Liver (tissue), 9 donors: ENCODE data around the gene NUP93. TPM values are rescaled to one million over a fixed set of nuclear protein-coding genes. Genes with fewer than 3 reads are reported as not detected.

ENCODE experiments used
- DNase-seq: peaks from one replicate; pipeline ENCODE4 v3.0.0-alpha.2; 2017; ENCODE audit warnings: low spot score
- H3K27ac ChIP-seq, 2 donors: one replicate each; pipeline ENCODE4 v1.7.0; 2013; ENCODE audit warnings: inconsistent platforms in 2 of 2, low read length in 2 of 2, control low read depth in 1 of 2, low read depth in 1 of 2, mild to moderate bottlenecking in 1 of 2
- H3K27me3 ChIP-seq, 4 donors: one replicate each; pipeline versions ENCODE4 v1.6.1 to v1.7.0; 2013; ENCODE audit warnings: low read length in 3 of 4, inconsistent platforms in 1 of 4, mild to moderate bottlenecking in 1 of 4, moderate library complexity in 1 of 4; ENCODE audit not compliant: control insufficient read depth in 4 of 4, insufficient read depth in 4 of 4
- H3K36me3 ChIP-seq, 4 donors: one replicate each; pipeline versions ENCODE4 v1.6.1 to v1.7.0; 2013; ENCODE audit warnings: low read length in 3 of 4, mild to moderate bottlenecking in 3 of 4, low read depth in 1 of 4, moderate library complexity in 1 of 4; ENCODE audit not compliant: control insufficient read depth in 4 of 4, insufficient read depth in 3 of 4
- H3K4me1 ChIP-seq, 4 donors: one replicate each; pipeline versions ENCODE4 v1.6.1 to v1.7.0; 2013; ENCODE audit warnings: low read length in 3 of 4, mild to moderate bottlenecking in 3 of 4, moderate library complexity in 1 of 4; ENCODE audit not compliant: control insufficient read depth in 4 of 4, insufficient read depth in 4 of 4
- H3K4me3 ChIP-seq, 3 donors: one replicate each; pipeline versions ENCODE4 v1.6.1 to v1.7.0; 2013; ENCODE audit warnings: low read length in 3 of 3, control low read depth in 1 of 3, low read depth in 1 of 3, mild to moderate bottlenecking in 1 of 3
- H3K9ac ChIP-seq, 2 donors: one replicate each; pipeline ENCODE4 v1.7.0; 2013; ENCODE audit warnings: low read length in 2 of 2, mild to moderate bottlenecking in 2 of 2, moderate library complexity in 2 of 2, control low read depth in 1 of 2, low read depth in 1 of 2
- H3K9me3 ChIP-seq, 4 donors: one replicate each; pipeline versions ENCODE4 v1.6.1 to v1.7.0; 2013; ENCODE audit warnings: low read length in 3 of 4; ENCODE audit not compliant: control insufficient read depth in 4 of 4
- CTCF ChIP-seq: fragments of 150-350 bp; IDR thresholded peaks from 2 replicates; pipeline ENCODE4 v1.5.1; 2017; ENCODE audit warnings: improper control_type of control experiment, low read depth, low read length; ENCODE audit not compliant: missing input control
- EGR1 ChIP-seq, 2 donors: IDR thresholded peaks; 2 replicates each; pipeline ENCODE4 v1.6.1; 2016 to 2018; ENCODE audit warnings: antibody characterized with exemption in 2 of 2, low read depth in 2 of 2
- FOXA1 ChIP-seq: IDR thresholded peaks from 2 replicates; pipeline ENCODE4 v1.6.1; 2016; ENCODE audit warnings: antibody characterized with exemption
- FOXA2 ChIP-seq: IDR thresholded peaks from 2 replicates; pipeline ENCODE4 v1.6.1; 2016; ENCODE audit warnings: antibody characterized with exemption
- GABPA ChIP-seq, 2 donors: IDR thresholded peaks in 1 of 2; conservative IDR thresholded peaks in 1 of 2; 2 replicates each; pipeline ENCODE4 v1.6.1; 2016; ENCODE audit warnings: antibody characterized with exemption in 2 of 2, mild to moderate bottlenecking in 1 of 2, moderate library complexity in 1 of 2
- HNF4A ChIP-seq, 2 donors: conservative IDR thresholded peaks; 2 replicates each; pipeline ENCODE4 v1.6.1; 2016; ENCODE audit warnings: antibody characterized with exemption in 2 of 2, mild to moderate bottlenecking in 2 of 2
- HNF4G ChIP-seq: IDR thresholded peaks from 2 replicates; pipeline ENCODE4 v1.6.1; 2016; ENCODE audit warnings: antibody characterized with exemption
- JUND ChIP-seq, 2 donors: IDR thresholded peaks; 2 replicates each; pipeline ENCODE4 v1.6.1; 2016; ENCODE audit warnings: antibody characterized with exemption in 2 of 2
- NR2F2 ChIP-seq: IDR thresholded peaks from 2 replicates; pipeline ENCODE4 v1.6.1; 2016; ENCODE audit warnings: antibody characterized with exemption
- RAD21 ChIP-seq, 2 donors: IDR thresholded peaks; 2 replicates each; pipeline ENCODE4 v1.6.1; 2016; ENCODE audit warnings: antibody characterized with exemption in 2 of 2, mild to moderate bottlenecking in 2 of 2
- RXRA ChIP-seq, 2 donors: IDR thresholded peaks; 2 replicates each; pipeline ENCODE4 v1.6.1; 2017 to 2018; ENCODE audit warnings: antibody characterized with exemption in 2 of 2, mild to moderate bottlenecking in 1 of 2
- SP1 ChIP-seq: IDR thresholded peaks from 2 replicates; pipeline ENCODE4 v1.6.1; 2018; ENCODE audit warnings: antibody characterized with exemption, mild to moderate bottlenecking
- TAF1 ChIP-seq: conservative IDR thresholded peaks from 2 replicates; pipeline ENCODE4 v1.6.1; 2016; ENCODE audit warnings: antibody characterized with exemption, mild to moderate bottlenecking
- YY1 ChIP-seq: IDR thresholded peaks from 2 replicates; pipeline ENCODE4 v1.6.1; 2016; ENCODE audit warnings: antibody characterized with exemption, mild to moderate bottlenecking
- WGBS: extraction: QIAGEN DNeasy Blood & Tissue Kit; methylation state at CpG from one replicate; pipeline ENCODE4 v1.1.7; 2013; 5-methylcytosine and 5-hydroxymethylcytosine counted together
- polyA plus RNA-seq, 2 donors: library from polyadenylated mRNA; stranded (reverse) in 1 of 2; unstranded in 1 of 2; fragments of 200-250 nt in 1 of 2; fragments of >200 nt in 1 of 2; fragmentation: Nextera tagmentation in 1 of 2; extraction: Ambion mirVana in 1 of 2; gene quantifications; one replicate each; pipeline versions ENCODE4 v1.2.1 to v1.2.3, GENCODE V29; 2013 to 2015
- total RNA-seq, 2 donors: library from RNA; depleted of rRNA; stranded (reverse); fragments of >200 nt; gene quantifications; one replicate each; pipeline ENCODE4 v1.2.3, GENCODE V29; 2014
- TF ChIP-seq, protein P1 (sequence below): IDR thresholded peaks from 2 replicates; pipeline ENCODE4 v1.6.1; 2016; ENCODE audit warnings: antibody characterized with exemption, mild to moderate bottlenecking
- TF ChIP-seq, protein P2 (sequence below): IDR thresholded peaks from 2 replicates; pipeline ENCODE4 v1.6.1; 2016; ENCODE audit warnings: antibody characterized with exemption
- TF ChIP-seq, protein P3 (sequence below): IDR thresholded peaks from 2 replicates; pipeline ENCODE4 v1.6.1; 2016; ENCODE audit warnings: antibody characterized with exemption
- TF ChIP-seq, protein P4 (sequence below): IDR thresholded peaks from 2 replicates; pipeline ENCODE4 v1.6.1; 2016; ENCODE audit warnings: antibody characterized with exemption
- donor health status: healthy.
- donor health status: healthy.
- donor health status: healthy.
- donor health status: healthy.
- donor health status: healthy.

NUP93 gene
- total and polyA plus RNA-seq, 4 donors: 8.2 to 31.8 (median 9.8) TPM

DNA sequence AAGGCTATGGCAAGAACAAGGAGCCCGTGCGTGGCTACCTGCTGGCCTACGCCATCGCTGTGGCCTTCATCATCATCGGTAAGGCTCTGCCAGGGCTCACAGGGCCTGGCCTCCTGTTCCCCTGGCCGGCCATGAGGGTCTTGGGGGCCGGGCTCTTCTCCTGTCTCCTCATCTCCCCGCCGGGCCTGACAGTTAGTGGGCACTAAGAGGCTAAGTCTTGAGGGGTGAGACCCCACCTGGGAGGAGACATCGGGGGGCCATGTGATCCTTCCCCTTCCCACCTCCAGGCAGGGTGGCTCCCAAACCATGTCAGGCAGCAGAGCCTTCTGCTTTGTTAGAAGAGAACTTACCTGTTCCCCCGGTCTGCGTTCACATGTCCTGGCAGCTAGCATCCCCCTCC lies 150.2 kb downstream of the NUP93 start:
- Histone ChIP-seq H3K9me3 (no peaks in the 10 kb centered on the region), H3K27me3 (no peaks in the 10 kb centered on the region), H3K4me1 (no peaks in the 10 kb centered on the region), H3K36me3 (no peaks in the 10 kb centered on the region), H3K4me3 (no peak overlapping the region), H3K27ac (no peak overlapping the region), H3K9ac (no peak overlapping the region)
- no peak for DNase-seq
- WGBS: 94% methylated on average over 12 of the region's 12 CpGs
- no peak for TF ChIP-seq RXRA (IDR thresholded peaks at IDR 0.05)
- TF ChIP-seq, protein P1, sequence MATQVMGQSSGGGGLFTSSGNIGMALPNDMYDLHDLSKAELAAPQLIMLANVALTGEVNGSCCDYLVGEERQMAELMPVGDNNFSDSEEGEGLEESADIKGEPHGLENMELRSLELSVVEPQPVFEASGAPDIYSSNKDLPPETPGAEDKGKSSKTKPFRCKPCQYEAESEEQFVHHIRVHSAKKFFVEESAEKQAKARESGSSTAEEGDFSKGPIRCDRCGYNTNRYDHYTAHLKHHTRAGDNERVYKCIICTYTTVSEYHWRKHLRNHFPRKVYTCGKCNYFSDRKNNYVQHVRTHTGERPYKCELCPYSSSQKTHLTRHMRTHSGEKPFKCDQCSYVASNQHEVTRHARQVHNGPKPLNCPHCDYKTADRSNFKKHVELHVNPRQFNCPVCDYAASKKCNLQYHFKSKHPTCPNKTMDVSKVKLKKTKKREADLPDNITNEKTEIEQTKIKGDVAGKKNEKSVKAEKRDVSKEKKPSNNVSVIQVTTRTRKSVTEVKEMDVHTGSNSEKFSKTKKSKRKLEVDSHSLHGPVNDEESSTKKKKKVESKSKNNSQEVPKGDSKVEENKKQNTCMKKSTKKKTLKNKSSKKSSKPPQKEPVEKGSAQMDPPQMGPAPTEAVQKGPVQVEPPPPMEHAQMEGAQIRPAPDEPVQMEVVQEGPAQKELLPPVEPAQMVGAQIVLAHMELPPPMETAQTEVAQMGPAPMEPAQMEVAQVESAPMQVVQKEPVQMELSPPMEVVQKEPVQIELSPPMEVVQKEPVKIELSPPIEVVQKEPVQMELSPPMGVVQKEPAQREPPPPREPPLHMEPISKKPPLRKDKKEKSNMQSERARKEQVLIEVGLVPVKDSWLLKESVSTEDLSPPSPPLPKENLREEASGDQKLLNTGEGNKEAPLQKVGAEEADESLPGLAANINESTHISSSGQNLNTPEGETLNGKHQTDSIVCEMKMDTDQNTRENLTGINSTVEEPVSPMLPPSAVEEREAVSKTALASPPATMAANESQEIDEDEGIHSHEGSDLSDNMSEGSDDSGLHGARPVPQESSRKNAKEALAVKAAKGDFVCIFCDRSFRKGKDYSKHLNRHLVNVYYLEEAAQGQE: no peak
- no peak for TF ChIP-seq NR2F2
- TF ChIP-seq YY1: no peak
- no peak for TF ChIP-seq RAD21 (IDR thresholded peaks at IDR 0.05)
- no peak for TF ChIP-seq SP1
- TF ChIP-seq FOXA1: no peak
- TF ChIP-seq, protein P2, sequence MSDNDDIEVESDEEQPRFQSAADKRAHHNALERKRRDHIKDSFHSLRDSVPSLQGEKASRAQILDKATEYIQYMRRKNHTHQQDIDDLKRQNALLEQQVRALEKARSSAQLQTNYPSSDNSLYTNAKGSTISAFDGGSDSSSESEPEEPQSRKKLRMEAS: no peak
- no peak for TF ChIP-seq GABPA (IDR thresholded peaks at IDR 0.05 in 1 of 2, conservative IDR thresholded peaks at IDR 0.05 in 1 of 2)
- TF ChIP-seq, protein P3, sequence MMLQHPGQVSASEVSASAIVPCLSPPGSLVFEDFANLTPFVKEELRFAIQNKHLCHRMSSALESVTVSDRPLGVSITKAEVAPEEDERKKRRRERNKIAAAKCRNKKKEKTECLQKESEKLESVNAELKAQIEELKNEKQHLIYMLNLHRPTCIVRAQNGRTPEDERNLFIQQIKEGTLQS: no peak
- TF ChIP-seq JUND (IDR thresholded peaks at IDR 0.05): no peak
- TF ChIP-seq FOXA2: no peak
- no peak for TF ChIP-seq TAF1
- TF ChIP-seq, protein P4, sequence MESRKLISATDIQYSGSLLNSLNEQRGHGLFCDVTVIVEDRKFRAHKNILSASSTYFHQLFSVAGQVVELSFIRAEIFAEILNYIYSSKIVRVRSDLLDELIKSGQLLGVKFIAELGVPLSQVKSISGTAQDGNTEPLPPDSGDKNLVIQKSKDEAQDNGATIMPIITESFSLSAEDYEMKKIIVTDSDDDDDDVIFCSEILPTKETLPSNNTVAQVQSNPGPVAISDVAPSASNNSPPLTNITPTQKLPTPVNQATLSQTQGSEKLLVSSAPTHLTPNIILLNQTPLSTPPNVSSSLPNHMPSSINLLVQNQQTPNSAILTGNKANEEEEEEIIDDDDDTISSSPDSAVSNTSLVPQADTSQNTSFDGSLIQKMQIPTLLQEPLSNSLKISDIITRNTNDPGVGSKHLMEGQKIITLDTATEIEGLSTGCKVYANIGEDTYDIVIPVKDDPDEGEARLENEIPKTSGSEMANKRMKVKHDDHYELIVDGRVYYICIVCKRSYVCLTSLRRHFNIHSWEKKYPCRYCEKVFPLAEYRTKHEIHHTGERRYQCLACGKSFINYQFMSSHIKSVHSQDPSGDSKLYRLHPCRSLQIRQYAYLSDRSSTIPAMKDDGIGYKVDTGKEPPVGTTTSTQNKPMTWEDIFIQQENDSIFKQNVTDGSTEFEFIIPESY: no peak
- TF ChIP-seq HNF4G: no peak
- no peak for TF ChIP-seq HNF4A (conservative IDR thresholded peaks at IDR 0.05)
- no peak for TF ChIP-seq CTCF
- no peak for TF ChIP-seq EGR1 (IDR thresholded peaks at IDR 0.05; ENCODE audit: low read depth in 2 of 2)
